CD14-positive monocyte (primary cell): ENCODE data around the gene GGT7. TPM values are rescaled to one million over a fixed set of nuclear protein-coding genes. Genes with fewer than 3 reads are reported as not detected.

Experiments used
- DNase-seq, 3 donors: peaks; one replicate each; pipeline ENCODE4 v3.0.0-alpha.2; 2011 to 2022
- H2AFZ ChIP-seq: 2 replicates; pipeline ENCODE4 v1.6.0; 2012; ENCODE audit warnings: mild to moderate bottlenecking, low read depth, low read length, inconsistent platforms; ENCODE audit not compliant: insufficient read depth, poor library complexity, severe bottlenecking
- H3K27ac ChIP-seq, 2 donors: 1 replicate in 1 of 2; 2 replicates in 1 of 2; pipeline ENCODE4 v1.5.1; 2012 to 2013; ENCODE audit warnings: low read length in 2 of 2, control low read depth in 1 of 2, inconsistent platforms in 1 of 2, low read depth in 1 of 2, mild to moderate bottlenecking in 1 of 2
- H3K27me3 ChIP-seq, 2 donors: one replicate each; pipeline versions ENCODE4 v1.6.0 to v1.6.1; 2011 to 2013; ENCODE audit warnings: low read length in 2 of 2; ENCODE audit not compliant: control insufficient read depth in 2 of 2, insufficient read depth in 2 of 2
- H3K36me3 ChIP-seq, 2 donors: replicated peaks in 1 of 2; 1 replicate in 1 of 2; 2 replicates in 1 of 2; pipeline versions ENCODE4 v1.5.1 to v1.6.1; 2012 to 2013; ENCODE audit warnings: low read length in 2 of 2, control low read depth in 1 of 2, inconsistent platforms in 1 of 2, mild to moderate bottlenecking in 1 of 2; ENCODE audit not compliant: insufficient read depth in 2 of 2, control insufficient read depth in 1 of 2
- H3K4me1 ChIP-seq, 2 donors: 1 replicate in 1 of 2; 2 replicates in 1 of 2; pipeline versions ENCODE4 v1.5.1 to v1.6.1; 2012 to 2013; ENCODE audit warnings: low read length in 2 of 2, control low read depth in 1 of 2, inconsistent platforms in 1 of 2, mild to moderate bottlenecking in 1 of 2, moderate library complexity in 1 of 2; ENCODE audit not compliant: insufficient read depth in 2 of 2, control insufficient read depth in 1 of 2
- H3K4me2 ChIP-seq: replicated peaks from 2 replicates; pipeline ENCODE3; 2012; ENCODE audit warnings: low read length, moderate library complexity, mild to moderate bottlenecking; ENCODE audit not compliant: poor library complexity, severe bottlenecking; ENCODE audit errors: extremely low read depth
- H3K4me3 ChIP-seq, 3 experiments: fragments of 200-600 bp in 1 of 3; sonication (generic) in 1 of 3; replicated peaks in 1 of 3; 1 replicate in 2 of 3; 2 replicates in 1 of 3; pipeline ENCODE4 v1.5.1; 2011 to 2013; ENCODE audit warnings: low read length in 3 of 3, mild to moderate bottlenecking in 3 of 3, control low read depth in 2 of 3, low read depth in 2 of 3, inconsistent platforms in 1 of 3, moderate library complexity in 1 of 3
- H3K79me2 ChIP-seq: 2 replicates; pipeline ENCODE4 v1.6.0; 2012; ENCODE audit warnings: mild to moderate bottlenecking, control low read depth, inconsistent platforms, low read length, moderate library complexity; ENCODE audit not compliant: insufficient read depth
- H3K9ac ChIP-seq: 2 replicates; pipeline ENCODE4 v1.6.0; 2017; ENCODE audit warnings: low read length, mild to moderate bottlenecking; ENCODE audit not compliant: insufficient read depth, poor library complexity, severe bottlenecking
- H3K9me3 ChIP-seq, 2 donors: replicated peaks in 1 of 2; 1 replicate in 1 of 2; 2 replicates in 1 of 2; pipeline versions ENCODE4 v1.5.1 to v1.6.1; 2012 to 2013; ENCODE audit warnings: low read length in 2 of 2, control low read depth in 1 of 2; ENCODE audit not compliant: control insufficient read depth in 1 of 2, insufficient read depth in 1 of 2
- H4K20me1 ChIP-seq: 2 replicates; pipeline ENCODE4 v1.6.0; 2012; ENCODE audit warnings: mild to moderate bottlenecking, low read length, control low read depth, moderate library complexity; ENCODE audit not compliant: insufficient read depth
- H3K27ac Mint-ChIP-seq, 7 donors: one replicate each; pipeline ENCODE4 v1.8.0; 2020; ENCODE audit warnings: mild to moderate bottlenecking in 7 of 7, mixed read lengths in 7 of 7, moderate library complexity in 6 of 7, inconsistent platforms in 2 of 7
- H3K27me3 Mint-ChIP-seq, 3 donors: one replicate each; pipeline ENCODE4 v1.8.0; 2021 to 2022; ENCODE audit warnings: low read depth in 3 of 3, mild to moderate bottlenecking in 3 of 3, mixed read lengths in 3 of 3, moderate library complexity in 3 of 3, inconsistent platforms in 1 of 3
- H3K36me3 Mint-ChIP-seq, 2 donors: one replicate each; pipeline ENCODE4 v1.8.0; 2020; ENCODE audit warnings: mixed read lengths in 2 of 2, inconsistent platforms in 1 of 2, mild to moderate bottlenecking in 1 of 2
- H3K4me1 Mint-ChIP-seq: one replicate; pipeline ENCODE4 v1.8.0; 2020; ENCODE audit warnings: mild to moderate bottlenecking, mixed read lengths
- H3K4me3 Mint-ChIP-seq, 2 donors: one replicate each; pipeline ENCODE4 v1.8.0; 2020; ENCODE audit warnings: mild to moderate bottlenecking in 2 of 2, mixed read lengths in 2 of 2, moderate library complexity in 1 of 2
- H3K9me3 Mint-ChIP-seq, 7 donors: one replicate each; pipeline ENCODE4 v1.8.0; 2020 to 2022; ENCODE audit warnings: mixed read lengths in 7 of 7, mild to moderate bottlenecking in 6 of 7, moderate library complexity in 6 of 7, inconsistent platforms in 2 of 7
- CTCF ChIP-seq: fragments of 200-600 bp; IDR thresholded peaks from one replicate; pipeline ENCODE4 v1.8.0; 2022; ENCODE audit warnings: antibody characterized with exemption, mild to moderate bottlenecking
- WGBS: methylation state at CpG from one replicate; pipeline ENCODE4 v1.1.5; 2013; ENCODE audit warnings: missing lambda C conversion rate; ENCODE audit not compliant: insufficient coverage; 5-methylcytosine and 5-hydroxymethylcytosine counted together
- intact Hi-C, 2 donors: fragments of 100-400 bp; cut with micrococcal nuclease; formaldehyde crosslinking; loops; one replicate each; pipeline versions ENCODE4 v1.15.0 to v1.15.1; 2023
- polyA plus RNA-seq, 3 donors: library from polyadenylated mRNA; depleted of rRNA in 1 of 3; unstranded in 2 of 3; stranded (reverse) in 1 of 3; fragments of 300-500 nt in 2 of 3; fragments of >200 nt in 1 of 3; fragmentation: Illumina TruSeq in 2 of 3; gene quantifications; 1 replicate in 2 of 3; 2 replicates in 1 of 3; pipeline ENCODE4 v1.2.3, GENCODE V29; 2012 to 2021

The GGT7 gene
- polyA plus RNA-seq, 3 donors = 2.1 to 10.3 (median 2.4) TPM

GRCh38 chr20:34798328-34798727, 74.3 kb downstream of the GGT7 start:
- intact Hi-C loops = no loop called here
- WGBS = 100% methylated on average over 1 of the region's 3 CpGs
- Histone ChIP-seq H3K4me2 (no peak overlapping the region), H3K4me1 (no peaks in the 10 kb centered on the region), H3K9ac (no peak overlapping the region), H3K27me3 (no peaks in the 10 kb centered on the region), H3K36me3 (peaks cover 0 to 13% of the 10 kb centered on the region in 2 donors), H3K9me3 (no peaks in the 10 kb centered on the region), H3K79me2 (peaks cover 92% of the 10 kb centered on the region), H4K20me1 (peaks cover 100% of the 10 kb centered on the region), H2AFZ (no peak overlapping the region), H3K27ac (no peak overlapping the region), H3K4me3 (no peak overlapping the region)
- Mint-ChIP-seq H3K4me1 (peaks cover 13% of the 10 kb centered on the region), H3K9me3 (no peaks in the 10 kb centered on the region), H3K4me3 (no peak overlapping the region), H3K27me3 (no peaks in the 10 kb centered on the region), H3K36me3 (peaks cover 15 to 21% of the 10 kb centered on the region in 2 donors), H3K27ac (no peak overlapping the region)
- no peak for TF ChIP-seq CTCF
- DNase-seq = no peak

GRCh38 chr20:34797012-34797995, 75.4 kb downstream of the GGT7 start:
- no peaks in the 10 kb centered on the region for H3K4me1 ChIP-seq
- Mint-ChIP-seq H3K27me3 (no peaks in the 10 kb centered on the region), H3K4me3 (no peak overlapping the region), H3K27ac (peak overlapping the region in 2 of 7 donors; percentile 13 to 35), H3K4me1 (peaks cover 14% of the 10 kb centered on the region), H3K36me3 (peaks cover 14 to 15% of the 10 kb centered on the region in 2 donors), H3K9me3 (no peaks in the 10 kb centered on the region)
- H3K27me3 ChIP-seq = no peaks in the 10 kb centered on the region
- no peak for DNase-seq
- no peak for TF ChIP-seq CTCF
- peaks cover 91% of the 10 kb centered on the region for H3K79me2 ChIP-seq
- peaks cover 0 to 6% of the 10 kb centered on the region in 2 donors for H3K36me3 ChIP-seq
- whole genome bisulfite sequencing = 100% methylated on average over 4 of the region's 8 CpGs
- H3K4me3 ChIP-seq = no peak overlapping the region
- no peaks in the 10 kb centered on the region for H3K9me3 ChIP-seq
- no peak overlapping the region for H3K27ac ChIP-seq
- no peak overlapping the region for H2AFZ ChIP-seq
- H3K4me2 ChIP-seq = no peak overlapping the region
- peaks cover 100% of the 10 kb centered on the region for H4K20me1 ChIP-seq
- intact Hi-C loops = no loop called here
- H3K9ac ChIP-seq = no peak overlapping the region

Other genes starting within 250 kb of the GGT7 start
- gene PIGU, start 195.8 kb downstream of the GGT7 start, polyA plus RNA-seq = 10 to 100 TPM in 2 of 3 donors, 1 to 10 TPM in 1; 5.8 to 11.3 (median 10.9) TPM
- 10 to 100 TPM in 1 of 3 donors, under 1 TPM in 2; 0.46 to 20.6 (median 0.66) TPM for gene TP53INP2, start 168.5 kb downstream of the GGT7 start, polyA plus RNA-seq
- 10 to 100 TPM in 1 of 3 donors, 1 to 10 TPM in 2; 2.8 to 19.0 (median 3.9) TPM for gene NCOA6, start 47.2 kb downstream of the GGT7 start, polyA plus RNA-seq
- gene ACSS2, start 3.8 kb upstream of the GGT7 start, polyA plus RNA-seq = 10 to 100 TPM; 37.7 to 67.2 (median 48.4) TPM
- gene GSS, start 83.0 kb upstream of the GGT7 start, polyA plus RNA-seq = 10 to 100 TPM; 30.4 to 52.9 (median 34.0) TPM
- under 1 TPM in 1 of 3 donors, not detected in 2; 0.75 TPM for gene MYH7B, start 83.0 kb upstream of the GGT7 start, polyA plus RNA-seq
- 10 to 100 TPM; 80.8 to 98.4 (median 88.6) TPM for gene TRPC4AP, start 220.0 kb upstream of the GGT7 start, polyA plus RNA-seq